Stimulated activated CD4-positive, alpha-beta T cell treated with anti-CD3 and anti-CD28 coated beads, Interleukin-2, amount 100 ng/mL, for 4 hours (primary cell): Measurements from ENCODE around the gene MED12L.
"Not testable (repeated sequence)": the region's sequence is repeated elsewhere in the genome, so short reads cannot be mapped to it uniquely, and the experiment has no call there.

ENCODE experiments used
- DNase-seq: peaks from one replicate; pipeline ENCODE4 v3.0.0-alpha.2; 2020; ENCODE audit warnings: low read depth

Gene MED12L

DNA sequence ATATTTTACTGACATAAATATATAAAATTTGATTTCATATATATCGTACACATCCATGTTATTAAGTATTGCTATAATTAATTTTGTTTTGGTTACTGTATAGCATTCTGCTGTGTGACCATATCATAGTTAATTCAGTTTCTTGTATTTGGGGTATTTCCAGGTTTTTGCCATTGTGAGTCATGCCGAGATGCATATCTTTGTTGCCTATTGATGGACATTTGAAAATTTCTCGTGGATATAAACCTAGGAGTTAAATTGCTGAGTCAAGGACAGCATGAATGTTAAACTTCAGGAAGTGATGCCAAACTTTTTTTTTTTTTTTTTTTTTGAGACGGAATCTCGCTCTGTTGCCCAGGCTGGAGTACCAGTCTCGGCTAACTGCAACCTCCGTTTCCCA is 151.3 kb downstream of the MED12L start:
- no peak for DNase-seq

DNA sequence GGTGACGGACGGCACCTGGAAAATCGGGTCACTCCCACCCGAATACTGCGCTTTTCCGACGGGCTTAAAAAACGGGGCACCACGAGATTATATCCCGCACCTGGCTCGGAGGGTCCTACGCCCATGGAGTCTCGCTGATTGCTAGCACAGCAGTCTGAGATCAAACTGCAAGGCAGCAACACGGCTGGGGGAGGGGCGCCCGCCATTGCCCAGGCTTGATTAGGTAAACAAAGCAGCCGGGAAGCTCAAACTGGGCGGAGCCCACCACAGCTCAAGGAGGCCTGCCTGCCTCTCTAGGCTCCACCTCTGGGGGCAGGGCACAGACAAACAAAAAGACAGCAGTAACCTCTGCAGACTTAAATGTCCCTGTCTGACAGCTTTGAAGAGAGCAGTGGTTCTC is 156.5 kb downstream of the MED12L start:
- DNase-seq, result not testable (repeated sequence)

DNA sequence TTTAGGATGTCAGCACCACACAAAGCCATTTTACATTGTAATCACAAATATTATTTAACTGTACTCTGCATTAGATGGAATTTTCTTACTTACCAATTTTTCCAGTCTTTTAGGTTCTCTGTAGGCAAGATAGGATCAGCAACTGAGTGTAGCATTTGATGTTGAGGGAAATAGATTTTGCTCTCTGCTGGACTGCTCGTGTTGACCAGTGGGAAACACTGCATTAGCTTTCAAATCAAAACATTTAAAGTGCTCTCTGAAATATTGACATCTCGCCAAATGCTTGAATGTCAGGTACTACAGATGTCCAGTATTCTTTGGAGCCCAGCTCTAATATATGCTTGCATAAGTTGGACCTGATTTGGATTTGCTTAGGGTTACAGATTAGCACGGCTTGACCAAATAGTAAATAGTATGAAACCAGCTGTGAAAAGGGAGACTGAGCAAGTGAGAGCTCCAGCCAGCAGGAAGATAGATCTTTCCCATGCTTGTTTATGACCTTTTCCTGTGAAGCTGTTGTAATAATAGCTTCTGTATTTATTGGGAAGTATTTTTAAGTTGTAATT is 163.4 kb downstream of the MED12L start:
- no peak for DNase-seq

DNA sequence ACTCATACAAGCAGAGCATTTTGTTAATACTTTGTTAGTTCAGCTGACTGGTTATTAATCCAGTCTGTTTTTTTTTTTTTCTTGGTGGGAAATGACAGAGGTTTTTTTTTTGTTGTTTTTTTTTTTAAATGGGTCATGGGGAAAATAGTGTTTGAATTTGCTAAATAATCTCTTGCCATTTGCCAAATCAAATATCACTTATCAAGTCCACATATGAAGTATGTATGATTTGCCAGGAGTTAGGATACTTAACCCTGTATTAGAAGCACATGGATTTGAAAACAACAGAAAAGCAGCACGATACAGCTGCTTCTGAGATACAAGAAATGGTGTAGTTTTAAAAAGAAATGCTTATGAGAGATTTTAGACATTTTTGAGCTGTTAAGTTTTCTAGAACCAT is 171.3 kb downstream of the MED12L start:
- DNase-seq, result no peak

DNA sequence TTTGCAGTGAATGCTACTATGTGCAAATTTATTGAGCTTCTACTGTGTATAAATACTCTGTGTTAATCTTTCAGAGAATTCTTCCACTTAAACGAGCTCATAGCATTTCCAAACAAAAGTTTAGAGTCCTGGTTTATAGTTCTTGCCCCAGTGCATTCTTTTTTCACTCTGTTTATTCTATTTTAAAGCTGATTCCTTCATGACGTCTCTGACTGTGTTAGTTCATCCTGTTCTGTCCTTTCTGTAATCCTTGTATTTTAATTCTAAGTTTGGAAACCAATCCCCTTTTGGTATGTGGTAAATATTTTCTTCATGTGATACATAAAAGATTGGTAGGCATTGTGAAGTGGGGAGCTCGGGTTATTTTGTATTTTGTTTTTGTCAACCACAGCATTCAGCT is 174.2 kb downstream of the MED12L start:
- no peak for DNase-seq

DNA sequence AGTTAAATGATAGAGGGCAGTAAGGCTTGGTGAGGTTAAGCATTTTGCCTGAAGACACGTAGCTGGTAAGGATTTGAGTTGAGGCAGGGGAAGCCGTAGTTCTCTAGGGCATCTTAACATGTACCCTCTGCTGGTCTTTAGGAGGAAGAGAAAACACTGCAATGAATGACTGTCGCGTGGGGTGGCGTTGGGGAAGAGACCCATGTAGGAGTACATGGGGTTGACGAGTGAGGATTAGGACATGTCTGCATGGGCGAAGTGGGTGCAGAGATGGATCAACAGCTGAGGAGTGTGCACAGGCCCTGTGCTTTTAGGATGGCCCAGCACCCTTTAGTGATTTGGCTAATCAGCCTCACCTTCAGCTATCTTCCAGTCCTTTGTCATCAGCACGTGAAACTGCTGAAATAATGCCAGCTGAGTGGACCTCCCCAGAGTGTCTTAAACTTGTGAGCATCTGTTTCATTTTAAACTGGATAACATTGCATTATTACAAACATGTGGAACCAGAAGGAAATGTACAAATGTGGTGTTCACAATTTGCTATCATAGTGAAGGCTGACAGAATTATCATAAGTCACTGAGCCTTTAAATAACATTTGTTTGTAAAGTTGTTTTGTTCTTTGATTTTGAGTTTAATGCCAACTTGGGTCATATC is 177.5 kb downstream of the MED12L start:
- no peak for DNase-seq

DNA sequence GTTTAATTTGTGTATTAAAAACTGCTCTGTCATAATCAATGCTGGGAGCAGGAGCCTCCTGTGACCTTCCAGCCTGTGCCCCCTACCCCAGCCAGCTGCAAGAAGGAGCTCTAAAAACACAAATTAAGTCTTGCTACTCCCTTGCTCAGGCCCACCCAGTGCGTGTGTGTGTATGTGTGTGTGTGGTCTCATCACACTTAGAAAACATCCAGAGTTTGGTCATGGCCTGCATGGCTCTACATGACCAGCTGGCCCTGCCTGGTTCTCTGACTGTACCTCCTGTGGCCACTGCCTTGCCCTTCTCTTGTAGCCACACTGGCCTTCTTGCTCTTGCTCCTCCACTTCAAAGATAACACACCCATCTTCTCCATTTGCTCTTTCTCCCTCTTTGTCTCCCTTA is 179.1 kb downstream of the MED12L start:
- no peak for DNase-seq

DNA sequence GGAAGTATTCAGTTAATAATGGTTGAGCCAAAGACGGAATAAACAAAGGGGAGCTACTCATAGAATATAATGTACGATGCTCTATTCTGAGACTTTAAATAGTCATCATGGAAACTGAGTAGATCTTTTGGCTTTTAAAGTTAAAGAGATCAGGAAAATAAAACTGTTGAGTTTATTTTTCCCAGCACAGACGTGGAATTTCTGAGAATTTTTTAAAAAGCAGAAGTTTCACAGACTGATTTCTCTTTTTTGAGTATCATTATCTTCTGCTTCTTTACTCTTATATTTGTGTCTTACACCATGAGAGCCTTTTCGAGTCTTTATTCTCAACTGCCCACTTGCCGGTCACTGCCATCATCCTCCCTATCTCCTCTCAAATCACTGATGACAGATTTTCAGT is 179.7 kb downstream of the MED12L start:
- no peak for DNase-seq

DNA sequence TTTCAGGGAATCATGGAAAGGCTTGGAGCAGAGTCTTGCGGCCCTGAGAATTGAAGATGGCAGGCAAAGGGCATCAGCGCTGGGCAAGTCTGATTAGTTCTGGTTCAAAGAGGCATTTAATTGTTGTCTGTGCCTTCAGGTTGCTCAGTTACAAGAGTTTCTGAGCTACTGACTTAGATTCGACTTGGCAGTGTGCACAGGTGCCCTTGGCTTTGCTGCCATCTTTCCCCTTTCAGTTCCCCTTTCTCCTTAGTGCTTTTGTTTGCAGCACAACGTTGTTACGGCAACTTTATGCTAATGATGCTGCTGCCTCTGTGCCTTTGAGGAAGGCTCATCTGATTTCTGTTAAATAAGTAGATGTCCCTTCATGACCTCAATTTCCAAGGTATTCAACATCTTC is 180.4 kb downstream of the MED12L start:
- DNase-seq, result no peak

DNA sequence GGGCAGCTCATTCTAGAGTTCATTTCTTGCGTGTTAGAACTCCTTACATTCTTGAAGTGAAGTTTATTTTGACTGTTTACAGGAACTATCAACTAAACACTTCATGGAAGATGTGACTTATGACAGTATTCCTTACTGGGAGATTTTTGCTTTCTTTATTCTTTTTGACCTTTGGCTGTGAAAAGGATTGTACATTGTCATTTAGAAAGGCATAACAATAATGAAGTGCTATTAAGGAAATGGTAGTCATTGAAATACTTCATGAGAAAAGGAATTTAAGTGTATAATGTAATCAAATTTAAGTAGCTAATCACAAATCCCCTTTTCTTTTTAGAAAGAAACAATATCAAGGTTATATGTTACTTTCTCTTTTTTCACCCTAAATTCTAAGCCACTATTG is 181.6 kb downstream of the MED12L start:
- no peak for DNase-seq

DNA sequence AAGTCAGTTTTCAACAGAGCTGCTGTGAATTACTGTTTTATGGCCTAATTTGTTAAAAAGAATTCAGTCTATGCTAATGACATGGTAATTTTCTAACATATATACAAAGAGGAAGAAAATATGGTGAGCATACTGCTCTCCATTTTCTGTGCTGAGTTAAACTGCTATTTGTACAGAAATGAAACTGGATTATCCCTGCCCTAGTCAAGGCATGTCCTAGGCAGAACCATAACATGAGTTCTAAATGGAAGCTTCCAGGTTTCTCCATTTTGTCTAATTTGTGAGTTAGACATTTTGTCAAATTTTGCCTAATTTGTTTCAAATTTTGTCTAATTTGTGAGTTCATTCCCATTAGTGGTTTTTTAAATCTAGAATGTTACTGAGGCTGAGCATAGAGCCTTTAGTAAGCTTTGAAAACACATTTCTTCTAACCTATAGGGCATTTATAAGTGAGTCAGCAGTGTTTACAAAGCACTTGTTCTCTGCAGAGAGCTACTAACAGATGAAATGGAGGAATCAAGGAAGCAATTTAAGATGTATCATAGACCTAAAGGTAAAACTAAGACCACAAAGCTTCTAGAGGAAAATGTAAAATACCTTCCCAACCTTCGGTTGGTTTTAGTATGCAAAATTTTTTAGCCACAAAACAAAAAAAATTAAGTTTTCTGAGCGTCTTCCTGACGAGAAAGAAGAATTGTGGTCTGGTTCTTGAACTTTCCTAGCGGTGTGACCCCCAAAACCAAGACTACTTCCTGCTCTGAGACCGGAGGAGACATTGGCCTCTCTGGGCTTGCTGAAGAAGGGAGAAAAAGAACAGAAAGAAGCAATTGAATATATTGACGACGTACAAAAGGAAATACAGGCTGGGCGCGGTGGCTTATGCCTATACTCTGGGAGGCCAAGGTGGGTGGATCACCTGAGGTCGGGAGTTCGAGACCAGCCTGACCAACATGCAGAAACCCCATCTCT is 183.1 kb downstream of the MED12L start:
- DNase-seq, result no peak

DNA sequence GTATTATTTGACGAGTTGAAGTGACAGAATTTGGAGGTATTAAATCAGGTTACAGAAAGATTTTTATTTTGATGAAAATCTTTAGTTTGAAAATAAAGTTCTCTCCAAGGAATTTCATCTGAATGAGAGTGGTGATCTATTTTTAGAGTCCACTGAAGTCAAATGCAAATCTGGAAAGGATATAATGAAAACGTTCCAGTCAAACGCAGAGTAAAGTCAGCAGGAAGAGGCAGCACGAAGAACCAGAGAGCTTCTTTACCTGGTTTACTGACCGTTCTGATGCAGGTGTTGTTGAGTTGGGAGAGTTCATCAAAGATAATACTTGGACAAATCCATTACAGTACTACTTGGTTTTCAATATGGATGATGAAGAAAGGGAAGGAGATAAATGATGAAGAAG is 184.2 kb downstream of the MED12L start:
- no peak for DNase-seq

DNA sequence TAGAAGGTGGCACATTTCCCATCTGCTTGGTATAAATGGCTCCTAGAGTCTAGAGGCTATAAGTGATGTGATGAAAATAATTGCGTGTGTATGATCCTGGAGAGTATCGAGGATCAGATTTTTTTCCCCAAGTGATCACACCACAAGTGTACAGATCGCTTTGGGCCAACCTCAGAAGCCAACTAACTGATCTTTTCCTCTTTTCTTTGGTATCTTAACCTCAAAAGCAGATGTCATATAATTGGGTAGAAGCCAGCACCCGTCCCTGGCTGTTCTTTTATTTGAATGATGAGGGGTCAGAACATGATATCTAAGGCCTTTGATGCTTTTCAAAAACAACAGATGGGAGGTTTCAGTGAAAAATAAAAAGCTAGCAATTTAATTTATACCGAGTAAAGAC is 189.6 kb downstream of the MED12L start:
- no peak for DNase-seq

DNA sequence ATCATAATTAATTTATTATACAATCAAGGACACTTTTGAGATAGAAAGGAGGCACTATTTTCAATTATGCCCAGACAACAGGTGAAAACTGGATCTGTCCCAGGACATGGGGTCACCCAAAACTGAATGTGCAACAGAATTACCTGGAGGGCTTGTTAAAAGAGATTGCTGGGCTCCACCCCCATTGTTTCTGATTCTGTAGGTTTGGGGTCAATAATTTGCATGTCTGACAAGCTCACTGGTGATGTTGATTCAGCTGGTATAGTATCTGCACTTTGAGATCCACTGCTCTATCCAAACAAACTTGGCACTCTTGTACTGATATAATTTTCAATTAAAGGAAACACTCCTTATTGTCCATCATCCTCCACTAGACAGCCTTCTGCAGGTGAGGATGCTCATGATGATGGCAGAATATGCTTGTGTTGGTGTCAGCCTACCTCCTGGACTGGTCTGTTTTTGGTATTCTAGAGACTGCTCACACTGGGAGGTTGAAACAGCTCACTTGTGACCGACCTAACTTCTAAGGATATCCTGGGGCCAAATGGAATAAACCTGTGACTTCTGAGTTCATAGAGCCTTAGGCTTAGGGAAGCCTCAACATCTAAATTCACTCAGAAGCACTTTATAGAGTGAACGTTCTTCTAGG is 190.7 kb downstream of the MED12L start:
- DNase-seq, result no peak

DNA sequence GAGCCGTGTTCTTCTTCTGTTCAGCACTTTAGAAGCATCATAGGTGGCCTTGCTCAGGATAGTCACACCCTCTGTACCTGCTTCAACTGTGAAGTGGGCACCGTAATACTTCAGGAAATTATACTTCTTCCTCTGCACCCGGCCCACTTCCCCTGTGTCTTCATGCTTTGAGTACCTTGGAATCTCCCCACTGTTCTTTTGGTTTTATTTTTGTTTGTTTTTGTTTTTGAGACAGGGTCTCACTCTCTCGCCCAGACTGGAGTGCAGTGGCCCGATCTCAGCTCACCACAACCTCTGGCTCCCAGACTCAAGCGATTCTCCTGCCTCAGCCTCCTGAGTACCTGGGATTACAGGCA is 191.2 kb downstream of the MED12L start:
- no peak for DNase-seq

DNA sequence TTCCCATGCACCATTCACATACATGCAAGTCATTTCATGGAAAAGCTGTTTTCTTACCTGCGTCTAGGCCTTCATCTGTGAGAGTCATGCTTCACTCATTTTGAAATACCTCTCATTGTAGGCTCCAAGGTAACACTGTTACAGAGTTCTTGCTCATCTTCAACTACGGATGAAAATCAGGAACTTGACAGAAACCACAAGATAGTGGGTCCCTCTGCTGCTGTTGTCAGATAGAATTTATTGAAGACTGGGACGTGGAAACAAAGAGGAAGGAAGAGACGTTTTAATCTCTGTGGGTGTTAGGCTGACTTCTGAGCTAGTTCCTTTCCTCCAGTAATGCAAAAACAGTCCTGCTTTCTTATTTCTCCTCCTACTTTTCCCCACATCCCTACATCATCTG is 192.8 kb downstream of the MED12L start, which contains the start of gene P2RY14:
TSS of gene P2RY14 (minus strand) at position 313 of the 400 bp plus-strand sequence. CDS start 64,226 bp downstream, outside the sequence.
- DNase-seq, result no peak

DNA sequence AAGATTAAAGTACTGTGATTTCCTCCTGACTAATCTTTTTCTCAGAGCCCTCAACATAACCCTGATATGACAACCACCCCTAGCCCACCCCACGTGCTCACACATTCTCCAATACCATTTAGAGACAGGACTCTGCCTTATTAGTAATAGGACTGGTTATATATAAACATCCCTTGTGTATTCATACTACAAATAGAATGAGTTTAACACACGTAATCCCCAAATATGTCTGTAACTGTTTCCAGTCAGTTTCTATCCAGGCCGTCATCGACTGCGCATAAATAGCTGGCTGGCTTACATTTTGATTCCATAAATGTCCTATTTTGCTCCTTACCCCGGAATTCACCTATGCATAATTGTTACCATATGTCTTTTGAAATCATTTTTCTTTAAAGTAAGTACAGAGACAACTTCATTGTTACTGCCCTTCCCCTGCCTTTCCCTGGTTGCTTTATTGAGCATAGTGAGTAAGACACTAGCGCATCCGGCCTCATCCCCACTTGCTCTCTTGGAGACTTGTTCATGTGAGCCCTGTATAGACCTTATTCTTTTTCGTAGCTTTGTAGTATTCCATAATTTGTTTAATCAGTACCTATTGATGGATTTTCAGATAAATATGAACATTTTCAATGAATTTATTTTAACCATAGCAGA is 196.3 kb downstream of the MED12L start:
- DNase-seq, result no peak

DNA sequence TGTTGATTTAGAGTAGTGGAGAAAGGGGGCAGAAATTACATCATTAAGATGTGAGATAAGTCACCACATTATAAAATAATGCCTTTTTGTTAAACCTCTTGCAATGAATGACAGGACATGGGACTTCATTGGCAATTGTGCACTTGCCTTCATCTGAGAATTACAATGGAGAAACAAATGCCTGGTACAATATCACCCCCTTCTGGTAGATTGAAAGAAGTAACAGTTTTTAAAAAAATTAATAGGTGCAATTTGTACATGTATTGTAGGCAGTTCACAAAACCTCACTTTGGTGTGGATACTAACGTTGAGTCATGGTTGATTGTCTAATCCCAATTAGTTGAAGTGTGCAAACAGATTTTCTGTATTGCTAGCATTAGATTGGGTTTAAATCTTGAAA is 197.5 kb downstream of the MED12L start:
- no peak for DNase-seq

DNA sequence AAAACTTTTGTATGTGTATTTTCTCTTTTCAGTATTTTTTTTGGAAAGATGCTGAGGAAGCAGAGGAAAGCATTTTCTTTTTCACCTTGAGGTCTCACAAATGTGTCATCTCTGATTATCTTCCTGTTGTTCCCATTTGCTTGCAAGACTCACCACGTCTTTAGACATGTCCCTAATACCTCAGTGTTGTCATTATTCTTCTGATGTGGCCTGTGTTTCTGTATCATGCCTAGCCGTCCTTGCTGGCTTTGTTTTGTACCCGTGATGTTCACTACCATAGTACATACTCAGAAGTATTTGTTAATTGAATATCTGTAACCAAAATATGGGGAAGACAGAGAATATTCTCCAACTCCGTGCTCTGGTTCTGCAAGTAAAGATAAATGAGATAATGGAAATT is 197.9 kb downstream of the MED12L start:
- DNase-seq, result no peak

DNA sequence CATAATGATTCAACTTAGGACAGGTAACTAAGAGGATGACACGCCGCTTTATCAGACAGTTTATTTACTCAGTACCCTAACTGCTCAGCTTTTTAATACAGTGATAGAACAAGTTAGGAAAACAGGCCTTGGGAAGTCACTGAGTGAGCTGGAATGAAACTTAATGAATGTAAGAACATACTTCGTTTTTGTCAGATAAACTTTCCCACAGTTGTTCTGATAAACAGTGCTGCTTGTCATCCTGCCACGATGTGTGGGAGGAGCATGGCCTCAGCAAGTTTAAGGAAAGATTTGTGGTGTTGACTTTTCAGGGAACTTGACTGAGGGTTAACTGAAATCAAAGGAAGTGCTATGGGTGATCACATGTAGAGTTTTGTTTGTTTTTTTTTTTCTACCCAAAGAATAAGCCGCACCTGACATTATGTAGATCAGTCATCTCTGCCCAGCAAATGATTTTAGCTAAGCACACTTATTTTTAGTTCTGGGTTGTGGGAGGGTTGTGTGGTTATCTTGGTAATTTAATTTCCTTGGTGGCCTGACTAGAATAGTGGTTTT is 198.5 kb downstream of the MED12L start:
- no peak for DNase-seq

DNA sequence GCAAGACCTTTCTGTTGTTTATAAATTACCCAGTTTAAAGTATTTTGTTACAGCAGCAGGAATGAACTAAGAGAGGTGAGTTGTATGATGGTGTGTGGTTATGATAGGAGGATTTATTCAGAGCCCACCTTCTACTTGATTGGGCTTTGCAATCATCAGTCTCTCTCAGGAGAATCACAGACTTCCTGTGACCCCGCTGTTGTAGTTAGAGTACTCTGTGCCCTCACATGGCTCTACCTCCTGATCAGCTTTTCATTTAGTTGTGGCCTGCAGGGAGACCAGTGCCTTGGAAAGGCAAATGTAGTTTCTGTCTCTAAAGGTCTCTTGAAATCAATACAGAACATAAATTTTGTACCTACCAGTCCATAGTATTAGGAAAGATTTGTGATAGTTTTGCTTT is 200.5 kb downstream of the MED12L start:
- no peak for DNase-seq

DNA sequence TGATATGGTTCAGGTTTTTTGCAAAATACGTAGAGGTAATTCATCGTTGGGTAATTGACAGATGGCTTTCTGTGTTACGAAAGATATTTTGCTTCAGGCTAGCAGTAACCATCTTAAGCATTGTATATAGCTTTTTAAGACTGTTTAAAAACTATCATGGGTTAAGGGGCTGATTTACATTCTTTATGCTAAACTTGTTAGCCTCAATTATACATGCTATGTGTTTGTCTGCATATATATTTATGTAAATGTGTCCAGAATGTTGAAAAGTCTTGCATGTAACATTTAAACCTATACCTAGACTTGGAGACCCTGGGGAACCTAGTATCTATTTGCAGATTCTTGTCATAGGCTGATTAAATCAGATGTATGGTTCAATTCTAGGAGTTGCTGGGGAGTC is 204.0 kb downstream of the MED12L start:
- DNase-seq, result no peak
